ENCODE data around the gene RXRG. TPM values are rescaled to one million over a fixed set of nuclear protein-coding genes. Genes with fewer than 3 reads are reported as not detected.

RXRG gene
- total and polyA plus RNA-seq, 9 of the 15 experiments (the other 6 are each of a cell fraction or from before 2014, with no cell fraction given), result not detected

- intact Hi-C loops (cut with micrococcal nuclease), result loop anchor here (5.0 kb wide), 1 partner anchor 502 kb away; no protein-coding TSS in a partner anchor
- Histone ChIP-seq H3K27ac (ENCODE audit: extremely low read depth, low read depth, low read length) (no peak overlapping the region), H3K27me3 (ENCODE audit: control insufficient read depth in 2 of 2, insufficient read depth in 2 of 2, low read length in 2 of 2) (peaks cover 0 to 8% of the 10 kb centered on the region in 2 experiments; a peak in 1 of 5 replicates), H3K79me2 (ENCODE audit: control insufficient read depth, insufficient read depth, low read length) (no peaks in the 10 kb centered on the region), H3K36me3 (ENCODE audit: control insufficient read depth, insufficient read depth, low read length) (no peaks in the 10 kb centered on the region), H3K9ac (ENCODE audit: insufficient read depth in 1 of 2, low read depth in 2 of 2, low read length in 2 of 2) (no peak overlapping the region), H4K20me1 (replicated peaks; ENCODE audit: control insufficient read depth, insufficient read depth, low read length) (no peaks in the 10 kb centered on the region), H3K9me1 (ENCODE audit: control insufficient read depth, insufficient read depth, low read length) (no peaks in the 10 kb centered on the region), H3K4me1 (replicated peaks in 1 of 2; ENCODE audit: control insufficient read depth in 2 of 2, insufficient read depth in 2 of 2, low read length in 2 of 2) (no peaks in the 10 kb centered on the region), H2AFZ (ENCODE audit: low read depth, low read length) (no peak overlapping the region), H3K4me3 (no peak overlapping the region), H3K9me3 (replicated peaks; ENCODE audit: control insufficient read depth, insufficient read depth, low read depth, low read length) (no peaks in the 10 kb centered on the region), H3K4me2 (ENCODE audit: insufficient read depth, low read length) (no peak overlapping the region)
- ChIA-PET POLR2A (no interaction called here), CTCF (ENCODE audit: low intra/inter-chr PET ratio) (no interaction called here)
- no peak for TF ChIP-seq NR0B1 (IDR thresholded peaks at IDR 0.05; ENCODE audit: partially characterized antibody)
- BruUV-seq (replicated peaks), result no TSS peak
- in situ Hi-C loops (cut with MboI), result loop anchor here (10.0 kb wide), 1 partner anchor 305 kb away; no protein-coding TSS in a partner anchor
- no peak for FAIRE-seq
- no peak for ATAC-seq
- WGBS (ENCODE audit: insufficient coverage, low coverage, missing lambda C conversion rate), result 1% methylated on average over 4 of the region's 4 CpGs
- no peak for DNase-seq (ENCODE audit: extremely low read depth in 1 of 4, low spot score in 3 of 4)
Observed at GRCh38 chr1:165409657-165410358, 35.1 kb downstream of the RXRG start.

DNA sequence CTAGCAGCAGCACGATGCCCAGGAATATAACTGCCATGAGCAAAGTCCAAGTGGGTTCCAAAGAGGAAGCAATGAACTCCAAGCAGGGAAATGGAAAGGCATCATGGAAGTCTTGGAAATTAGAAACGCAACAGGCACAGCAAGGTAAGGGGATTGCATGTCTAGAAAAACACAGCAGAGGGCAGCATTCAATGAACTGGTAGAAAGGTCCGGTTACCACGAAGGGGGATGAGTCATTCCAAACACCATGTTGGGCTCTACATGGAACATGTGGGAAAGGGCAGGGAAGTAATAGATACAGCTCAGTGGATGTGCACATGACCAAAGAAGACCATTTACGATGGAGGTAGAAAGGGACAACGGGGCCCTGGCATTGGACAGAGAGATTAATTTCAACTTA lies 36.4 kb downstream of the RXRG start:
- Histone ChIP-seq H3K9me1 (ENCODE audit: control insufficient read depth, insufficient read depth, low read length) (no peaks in the 10 kb centered on the region), H3K4me3 (no peak overlapping the region), H3K4me2 (ENCODE audit: insufficient read depth, low read length) (no peak overlapping the region), H2AFZ (ENCODE audit: low read depth, low read length) (no peak overlapping the region), H3K27me3 (ENCODE audit: control insufficient read depth in 2 of 2, insufficient read depth in 2 of 2, low read length in 2 of 2) (peaks cover 0 to 14% of the 10 kb centered on the region in 2 experiments; a peak in 1 of 5 replicates), H3K9ac (ENCODE audit: insufficient read depth in 1 of 2, low read depth in 2 of 2, low read length in 2 of 2) (no peak overlapping the region), H3K9me3 (replicated peaks; ENCODE audit: control insufficient read depth, insufficient read depth, low read depth, low read length) (no peaks in the 10 kb centered on the region), H3K36me3 (ENCODE audit: control insufficient read depth, insufficient read depth, low read length) (no peaks in the 10 kb centered on the region), H3K79me2 (ENCODE audit: control insufficient read depth, insufficient read depth, low read length) (no peaks in the 10 kb centered on the region), H3K4me1 (replicated peaks in 1 of 2; ENCODE audit: control insufficient read depth in 2 of 2, insufficient read depth in 2 of 2, low read length in 2 of 2) (no peaks in the 10 kb centered on the region), H4K20me1 (replicated peaks; ENCODE audit: control insufficient read depth, insufficient read depth, low read length) (no peaks in the 10 kb centered on the region), H3K27ac (ENCODE audit: extremely low read depth, low read depth, low read length) (no peak overlapping the region)
- intact Hi-C loops (cut with micrococcal nuclease) (loop anchor here (5.0 kb wide), 1 partner anchor 504 kb away; no protein-coding TSS in a partner anchor), in situ Hi-C loops (cut with MboI) (no loop called here)
- POLR2A ChIA-PET, result interaction anchor here (0.7 kb wide), 1 partner anchor 136 kb away, joined by 3 read pairs; no protein-coding TSS in a partner anchor
- no TSS peak for BruUV-seq (replicated peaks)
- DNase-seq (ENCODE audit: extremely low read depth in 1 of 4, low spot score in 3 of 4) (peak; percentile 53 to 66 (median 58)), ATAC-seq (peak; percentile 89), FAIRE-seq (peak; percentile 82)
- 2% methylated on average over 6 of the region's 6 CpGs for WGBS (ENCODE audit: insufficient coverage, low coverage, missing lambda C conversion rate)
- CTCF ChIA-PET (ENCODE audit: low intra/inter-chr PET ratio), result interaction anchor here (0.5 to 1.8 kb wide), 4 partner anchors 184 to 506 kb away, joined by 3 to 10 read pairs (median 6); no protein-coding TSS in a partner anchor
- TF ChIP-seq BCOR (IDR thresholded peaks at IDR 0.05) (no peak), JUND (IDR thresholded peaks at IDR 0.05; ENCODE audit: borderline replicate concordance, low read depth, low read length) (peak; percentile 94), JUND (tag; IDR thresholded peaks at IDR 0.05; ENCODE audit: borderline replicate concordance, low read depth, low read length) (peak; percentile 96), EHMT2 (IDR thresholded peaks at IDR 0.05) (peak; percentile 90)
